ENCODE data around the gene RAPGEF3. TPM values are rescaled to one million over a fixed set of nuclear protein-coding genes. Genes with fewer than 3 reads are reported as not detected.

The RAPGEF3 gene, protein sequence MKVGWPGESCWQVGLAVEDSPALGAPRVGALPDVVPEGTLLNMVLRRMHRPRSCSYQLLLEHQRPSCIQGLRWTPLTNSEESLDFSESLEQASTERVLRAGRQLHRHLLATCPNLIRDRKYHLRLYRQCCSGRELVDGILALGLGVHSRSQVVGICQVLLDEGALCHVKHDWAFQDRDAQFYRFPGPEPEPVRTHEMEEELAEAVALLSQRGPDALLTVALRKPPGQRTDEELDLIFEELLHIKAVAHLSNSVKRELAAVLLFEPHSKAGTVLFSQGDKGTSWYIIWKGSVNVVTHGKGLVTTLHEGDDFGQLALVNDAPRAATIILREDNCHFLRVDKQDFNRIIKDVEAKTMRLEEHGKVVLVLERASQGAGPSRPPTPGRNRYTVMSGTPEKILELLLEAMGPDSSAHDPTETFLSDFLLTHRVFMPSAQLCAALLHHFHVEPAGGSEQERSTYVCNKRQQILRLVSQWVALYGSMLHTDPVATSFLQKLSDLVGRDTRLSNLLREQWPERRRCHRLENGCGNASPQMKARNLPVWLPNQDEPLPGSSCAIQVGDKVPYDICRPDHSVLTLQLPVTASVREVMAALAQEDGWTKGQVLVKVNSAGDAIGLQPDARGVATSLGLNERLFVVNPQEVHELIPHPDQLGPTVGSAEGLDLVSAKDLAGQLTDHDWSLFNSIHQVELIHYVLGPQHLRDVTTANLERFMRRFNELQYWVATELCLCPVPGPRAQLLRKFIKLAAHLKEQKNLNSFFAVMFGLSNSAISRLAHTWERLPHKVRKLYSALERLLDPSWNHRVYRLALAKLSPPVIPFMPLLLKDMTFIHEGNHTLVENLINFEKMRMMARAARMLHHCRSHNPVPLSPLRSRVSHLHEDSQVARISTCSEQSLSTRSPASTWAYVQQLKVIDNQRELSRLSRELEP
- total RNA-seq = 100 to 1,000 TPM in 3 of 7 donors, 10 to 100 TPM in 4; 50.4 to 132 (median 93.5) TPM
- polyA plus RNA-seq = 10 to 100 TPM; 16.9 to 68.4 TPM
- long read RNA-seq, donor 1, full-length matches to known transcripts = 28 of 141 reads
- long read RNA-seq, donor 1, partial matches to known transcripts = 40 of 141 reads
- long read RNA-seq, donor 1, other reads (novel, unspliced or antisense) = 73 of 141 reads
- long read RNA-seq, donor 2, partial matches to known transcripts = 0 of 4 reads
- long read RNA-seq, donor 2, other reads (novel, unspliced or antisense) = 0 of 4 reads
- long read RNA-seq, donor 3, full-length matches to known transcripts = 31 of 107 reads
- long read RNA-seq, donor 3, partial matches to known transcripts = 34 of 107 reads
- long read RNA-seq, donor 3, other reads (novel, unspliced or antisense) = 42 of 107 reads

DNA sequence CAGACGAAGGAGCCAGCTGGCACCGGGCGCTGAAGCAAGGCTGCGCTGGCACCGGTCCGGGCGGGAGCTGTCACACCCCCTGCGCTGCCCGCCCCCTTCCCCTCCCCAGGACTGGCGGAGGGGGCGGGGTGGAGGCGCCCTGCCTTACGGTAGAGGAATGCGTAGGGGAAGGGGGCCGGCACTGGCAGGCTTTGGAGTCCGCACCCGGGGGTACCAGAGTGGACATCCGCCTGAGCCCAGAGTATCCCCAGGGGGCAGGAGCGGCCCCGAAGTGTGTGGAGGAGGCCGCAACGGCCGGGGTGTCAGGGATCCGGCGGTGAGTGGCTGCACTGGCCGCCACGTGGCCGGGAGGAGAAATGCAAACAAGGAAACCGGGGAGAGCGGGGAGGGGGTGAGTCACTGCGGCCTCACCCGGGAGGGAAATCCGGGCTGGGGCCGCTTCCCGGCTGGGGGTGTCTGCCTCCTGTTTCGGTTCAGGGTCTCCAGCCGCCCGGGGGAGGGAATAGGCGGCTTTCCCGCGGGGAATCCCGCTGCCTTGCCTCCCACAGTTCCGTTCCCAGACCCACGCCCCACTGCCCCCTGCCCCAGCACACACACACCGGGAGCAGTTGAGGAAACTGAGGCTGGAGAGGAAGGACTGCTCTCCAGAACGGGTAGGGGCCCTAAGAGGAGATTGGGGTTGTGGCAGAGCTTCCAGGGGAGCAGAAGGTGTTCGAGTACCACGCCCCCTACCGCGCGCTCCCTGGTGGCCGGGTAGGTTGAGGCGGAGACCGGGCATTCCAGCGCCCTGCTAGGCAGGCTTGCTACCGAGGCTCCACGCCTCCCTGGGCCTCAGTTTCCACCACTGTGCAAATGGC, at the start of gene RAPGEF3:
Gene RAPGEF3 (minus strand): TSS at position 47 of the 857 bp plus-strand sequence. CDS start 324 bp downstream, outside the sequence.
- TF ChIP-seq EP300 (IDR thresholded peaks at IDR 0.05) (no peak), POLR2A (IDR thresholded peaks at IDR 0.05) (peak; percentile 26)
- TF ChIP-seq, protein P1, sequence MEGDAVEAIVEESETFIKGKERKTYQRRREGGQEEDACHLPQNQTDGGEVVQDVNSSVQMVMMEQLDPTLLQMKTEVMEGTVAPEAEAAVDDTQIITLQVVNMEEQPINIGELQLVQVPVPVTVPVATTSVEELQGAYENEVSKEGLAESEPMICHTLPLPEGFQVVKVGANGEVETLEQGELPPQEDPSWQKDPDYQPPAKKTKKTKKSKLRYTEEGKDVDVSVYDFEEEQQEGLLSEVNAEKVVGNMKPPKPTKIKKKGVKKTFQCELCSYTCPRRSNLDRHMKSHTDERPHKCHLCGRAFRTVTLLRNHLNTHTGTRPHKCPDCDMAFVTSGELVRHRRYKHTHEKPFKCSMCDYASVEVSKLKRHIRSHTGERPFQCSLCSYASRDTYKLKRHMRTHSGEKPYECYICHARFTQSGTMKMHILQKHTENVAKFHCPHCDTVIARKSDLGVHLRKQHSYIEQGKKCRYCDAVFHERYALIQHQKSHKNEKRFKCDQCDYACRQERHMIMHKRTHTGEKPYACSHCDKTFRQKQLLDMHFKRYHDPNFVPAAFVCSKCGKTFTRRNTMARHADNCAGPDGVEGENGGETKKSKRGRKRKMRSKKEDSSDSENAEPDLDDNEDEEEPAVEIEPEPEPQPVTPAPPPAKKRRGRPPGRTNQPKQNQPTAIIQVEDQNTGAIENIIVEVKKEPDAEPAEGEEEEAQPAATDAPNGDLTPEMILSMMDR (IDR thresholded peaks at IDR 0.05) = peak in 2 of 3 donors; percentile 70 to 81
- no peaks in the 10 kb centered on the region for H3K27me3 ChIP-seq
- WGBS, 3 donors = 3 to 5% (median 5%) methylated on average over 56 to 57 of the region's 57 CpGs
- H3K9me3 ChIP-seq = no peaks in the 10 kb centered on the region
- intact Hi-C loops (cut with DNase I) = loop anchor here in 1 of 4 donors (5.0 kb wide), 1 partner anchor 42 kb away; no protein-coding TSS in a partner anchor
- peak; percentile 86 to 88 (median 87) for DNase-seq
- peak within 1 kb of the TSS; percentile 13 to 78 for H3K27ac ChIP-seq
- peaks cover 25% of the 10 kb centered on the region for H3K4me1 ChIP-seq (ENCODE audit: insufficient read depth)
- no peaks in the 10 kb centered on the region for H3K36me3 ChIP-seq
- H3K4me3 ChIP-seq = peak within 1 kb of the TSS; percentile 64

DNA sequence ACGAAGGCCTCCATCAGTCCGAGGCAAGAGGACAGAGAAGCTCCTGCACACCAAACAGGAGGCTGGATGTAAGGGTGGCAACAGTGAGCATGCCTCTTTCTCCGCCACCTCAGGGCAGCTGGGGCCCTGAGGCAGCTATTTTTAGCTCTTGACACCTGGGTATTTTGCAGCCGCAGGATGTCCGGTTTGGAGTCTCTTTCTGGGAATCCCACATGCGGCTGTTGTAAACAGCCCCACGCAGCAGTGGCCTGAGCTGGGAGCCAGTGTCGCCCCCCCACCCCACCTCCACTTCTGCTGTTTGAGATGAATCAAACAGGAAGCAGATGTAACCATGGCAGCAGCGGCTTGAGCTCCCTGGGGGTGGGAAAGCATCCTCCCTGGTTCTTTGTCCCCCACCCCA, 49.4 kb upstream of the RAPGEF3 start:
- intact Hi-C loops (cut with DNase I) = no loop called here
- 17 to 22% (median 21%) methylated on average over 9 of the region's 9 CpGs for WGBS, 3 donors

DNA sequence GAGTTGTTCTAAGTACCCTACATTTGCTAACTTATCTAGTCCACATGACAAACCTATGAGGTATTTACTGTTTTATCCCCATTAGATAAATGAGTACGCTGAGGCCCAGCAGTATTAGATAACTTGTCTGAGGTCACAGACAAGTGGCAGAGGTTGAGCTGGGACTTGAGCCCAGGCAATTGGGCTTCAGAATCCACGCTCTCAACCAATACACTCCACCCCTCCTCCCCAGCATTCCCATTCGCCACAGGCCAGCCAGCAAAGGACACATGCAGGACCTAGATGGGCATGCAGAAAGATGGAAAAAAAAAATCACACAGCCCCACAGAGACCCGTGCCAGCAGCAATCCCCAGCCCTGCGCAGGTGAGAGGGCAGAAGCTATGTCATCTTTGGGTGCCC, 48.7 kb upstream of the RAPGEF3 start:
- Histone ChIP-seq H3K4me1 (ENCODE audit: insufficient read depth) (peaks cover 45% of the 10 kb centered on the region), H3K27ac (peak overlapping the region in 1 of 2 donors; percentile 28), H3K9me3 (no peaks in the 10 kb centered on the region), H3K4me3 (no peak overlapping the region), H3K27me3 (no peaks in the 10 kb centered on the region), H3K36me3 (no peaks in the 10 kb centered on the region)
- DNase-seq = no peak
- TF ChIP-seq EP300 (IDR thresholded peaks at IDR 0.05) (no peak), POLR2A (IDR thresholded peaks at IDR 0.05) (no peak)
- TF ChIP-seq, protein P1 (IDR thresholded peaks at IDR 0.05) = no peak
- 52 to 56% (median 52%) methylated on average over 5 of the region's 5 CpGs for whole genome bisulfite sequencing, 3 donors
- intact Hi-C loops (cut with DNase I) = loop anchor here in 1 of 4 donors (2.0 kb wide), 1 partner anchor 29 kb away; no protein-coding TSS in a partner anchor

More for the DNA sequence above, 49.4 kb upstream of the RAPGEF3 start:
- Histone ChIP-seq H3K9me3 (no peaks in the 10 kb centered on the region), H3K36me3 (no peaks in the 10 kb centered on the region), H3K4me3 (no peak overlapping the region), H3K27me3 (no peaks in the 10 kb centered on the region), H3K27ac (peak overlapping the region; percentile 11 to 28), H3K4me1 (ENCODE audit: insufficient read depth) (peaks cover 45% of the 10 kb centered on the region)
- TF ChIP-seq EP300 (IDR thresholded peaks at IDR 0.05) (peak; percentile 42), POLR2A (IDR thresholded peaks at IDR 0.05) (no peak)
- TF ChIP-seq, protein P1 (IDR thresholded peaks at IDR 0.05) = no peak
- DNase-seq = peak in 4 of 5 donors; percentile 60 to 73 (median 63)
